Stimulated activated CD4-positive, alpha-beta T cell treated with anti-CD3 and anti-CD28 coated beads, TNF-alpha, amount 100 ng/mL, for 24 hours (primary cell): ENCODE results near the gene ZNF287.
"Not testable (repeated sequence)": the region's sequence is repeated elsewhere in the genome, so short reads cannot be mapped to it uniquely, and the experiment has no call there.

Experiments
- DNase-seq, 3 experiments: peaks; one replicate each; pipeline ENCODE4 v3.0.0-alpha.2; 2020; ENCODE audit warnings: low read depth in 3 of 3

The ZNF287 gene

GRCh38 chr17:16568541-16569357, at the start of gene ZNF287:
TSS of gene ZNF287 (minus strand) at chr17:16569204. CDS start at chr17:16567731, 1,473 bp downstream.
- DNase-seq = peak; percentile 87 to 92 (median 89)

DNA sequence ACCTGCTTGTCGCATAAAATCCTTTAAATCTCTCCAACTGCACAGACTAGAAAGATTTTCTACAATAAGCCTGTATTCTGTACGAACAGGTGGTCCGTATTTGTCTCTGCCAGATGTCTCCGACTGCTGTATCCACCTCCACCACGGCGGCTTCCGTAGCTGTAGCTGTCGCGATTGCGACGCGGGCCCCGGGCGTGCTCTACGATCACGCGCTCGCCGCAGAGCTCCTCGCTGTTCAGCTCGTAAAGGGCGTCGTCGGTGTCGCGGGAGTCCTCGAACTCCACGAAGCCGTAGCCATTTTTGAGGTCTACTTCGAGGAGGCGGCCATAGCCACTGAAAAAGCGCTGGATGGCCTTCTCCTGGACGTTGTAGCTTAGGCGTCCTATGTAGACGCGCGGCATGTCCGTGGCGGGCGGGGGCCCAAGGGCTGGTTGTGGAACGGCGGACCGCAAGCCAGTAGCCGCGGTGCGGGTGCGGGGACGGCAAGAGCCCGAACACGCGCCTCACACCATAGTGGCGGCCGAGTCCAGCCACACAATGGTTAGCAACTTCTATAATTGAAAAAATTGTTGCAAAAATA, 48.6 kb upstream of the ZNF287 start:
- DNase-seq = no peak

DNA sequence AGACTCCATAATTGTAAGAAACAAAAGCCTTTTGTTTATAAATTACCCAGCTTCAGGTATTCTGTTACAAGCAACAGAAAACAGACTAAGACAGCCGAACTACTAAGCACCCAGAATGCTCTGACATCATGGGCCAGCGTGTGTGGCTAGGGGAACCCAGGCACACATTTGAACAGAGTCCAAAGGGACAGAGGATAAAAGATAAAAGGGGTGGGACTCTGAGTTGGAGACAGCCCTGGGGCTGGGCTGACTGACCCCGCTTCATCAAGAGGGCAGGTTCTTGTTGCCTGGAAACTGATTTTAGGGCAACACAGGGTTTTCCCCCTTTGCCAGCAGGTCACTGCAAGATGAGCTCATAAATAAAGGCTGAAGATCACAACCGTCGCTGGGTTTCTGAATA, 30.5 kb upstream of the ZNF287 start:
- no peak for DNase-seq

GRCh38 chr17:16593356-16594102, 24.5 kb upstream of the ZNF287 start:
- no peak for DNase-seq

GRCh38 chr17:16589097-16589969, 20.3 kb upstream of the ZNF287 start:
- DNase-seq = peak; percentile 88 to 89 (median 88)

- DNase-seq = no peak
These were observed 16.8 kb upstream of the ZNF287 start for GRCh38 chr17:16585796-16586195.

DNA sequence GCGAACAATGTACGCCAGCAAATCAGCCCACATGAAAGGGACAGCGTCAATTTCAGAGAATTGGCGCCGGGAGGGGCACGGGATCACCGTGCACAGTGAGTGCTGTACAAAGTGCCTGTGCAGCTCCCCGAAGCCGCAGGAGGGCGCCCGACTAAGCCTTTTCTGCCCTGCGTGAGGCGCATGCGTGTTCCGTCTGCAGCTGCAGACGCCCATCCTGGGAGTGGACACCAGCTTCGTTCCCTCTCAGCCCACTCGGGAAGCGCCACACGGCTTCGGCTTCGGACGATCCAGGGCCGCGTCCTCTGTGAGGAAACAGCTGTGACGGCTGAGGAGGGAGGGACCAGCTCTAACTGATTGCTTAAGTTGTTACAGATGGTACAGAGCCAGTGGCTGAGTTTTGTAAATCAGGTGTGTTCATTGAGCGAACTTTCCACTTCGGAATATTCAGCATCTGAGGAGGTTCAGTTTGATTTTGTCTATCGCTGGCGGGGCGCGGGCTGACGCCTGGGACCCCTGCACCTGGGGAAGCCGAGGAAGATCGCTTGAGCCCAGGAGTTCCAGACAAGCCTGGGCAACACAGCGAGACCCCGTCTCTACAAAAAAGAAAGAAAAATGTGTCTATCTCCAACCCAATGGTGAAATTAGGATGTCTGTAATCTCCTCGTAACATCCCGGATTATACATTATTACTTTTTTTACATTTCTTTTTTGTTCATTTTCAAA, 15.4 kb upstream of the ZNF287 start:
- peak; percentile 85 to 94 (median 89) for DNase-seq

GRCh38 chr17:16583781-16584180, 14.8 kb upstream of the ZNF287 start:
- DNase-seq = no peak

DNA sequence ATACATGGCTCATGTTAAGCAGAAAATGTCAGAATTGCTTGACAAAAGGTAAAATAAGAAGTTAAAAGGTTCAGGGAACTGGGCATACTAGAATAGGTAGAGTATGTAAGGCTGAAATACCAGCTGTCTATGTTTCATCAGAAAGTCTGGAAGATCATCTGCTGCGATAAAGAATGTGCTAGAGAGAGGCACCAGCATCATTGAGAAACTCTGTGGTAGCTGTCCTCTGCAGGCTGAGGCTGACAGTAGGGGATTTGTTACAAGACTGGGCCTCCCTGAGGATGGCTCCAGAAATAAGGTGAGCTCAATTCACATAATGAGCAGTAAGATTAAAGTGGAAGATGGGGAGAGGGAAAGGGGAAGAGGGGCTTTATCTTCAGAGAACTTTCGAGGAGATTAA, 4.5 kb upstream of the ZNF287 start:
- no peak for DNase-seq

DNA sequence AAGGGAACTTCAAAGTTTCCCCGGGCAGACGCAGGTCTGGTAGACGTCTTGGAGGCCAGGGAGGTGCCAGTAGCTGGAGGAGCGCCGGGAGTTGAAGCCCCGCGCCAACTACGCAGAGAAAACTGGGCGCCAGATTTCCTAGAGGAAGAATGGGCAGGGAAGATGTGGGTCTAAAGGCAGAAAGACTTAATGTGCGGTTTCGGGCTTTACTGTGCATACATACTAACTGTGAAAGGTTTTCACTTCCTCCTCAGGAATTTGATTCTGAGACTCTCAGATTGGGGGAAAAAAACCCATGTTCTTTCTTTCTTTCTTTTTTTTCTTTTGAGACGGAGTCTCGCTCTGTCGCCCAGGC, 331 bp upstream of the ZNF287 start:
- DNase-seq = no peak

DNA sequence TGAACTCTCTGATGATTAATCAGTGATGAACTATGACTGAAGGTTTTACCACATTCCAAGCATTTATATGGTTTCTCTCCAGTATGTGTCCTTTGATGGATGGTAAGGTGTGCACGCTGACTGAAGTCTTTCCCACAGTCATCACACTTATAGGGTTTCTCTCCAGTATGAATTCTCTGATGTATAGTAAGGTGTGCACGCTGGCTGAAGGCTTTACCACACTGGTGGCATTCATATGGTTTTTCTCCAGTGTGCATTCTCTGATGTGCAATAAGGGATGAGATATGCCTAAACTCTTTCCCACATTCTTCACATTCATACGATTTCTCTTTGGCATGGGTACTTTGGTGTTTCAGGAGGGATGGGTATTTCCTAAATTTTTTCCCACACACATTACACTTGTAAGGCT, 16.4 kb downstream of the ZNF287 start:
- no peak for DNase-seq

DNA sequence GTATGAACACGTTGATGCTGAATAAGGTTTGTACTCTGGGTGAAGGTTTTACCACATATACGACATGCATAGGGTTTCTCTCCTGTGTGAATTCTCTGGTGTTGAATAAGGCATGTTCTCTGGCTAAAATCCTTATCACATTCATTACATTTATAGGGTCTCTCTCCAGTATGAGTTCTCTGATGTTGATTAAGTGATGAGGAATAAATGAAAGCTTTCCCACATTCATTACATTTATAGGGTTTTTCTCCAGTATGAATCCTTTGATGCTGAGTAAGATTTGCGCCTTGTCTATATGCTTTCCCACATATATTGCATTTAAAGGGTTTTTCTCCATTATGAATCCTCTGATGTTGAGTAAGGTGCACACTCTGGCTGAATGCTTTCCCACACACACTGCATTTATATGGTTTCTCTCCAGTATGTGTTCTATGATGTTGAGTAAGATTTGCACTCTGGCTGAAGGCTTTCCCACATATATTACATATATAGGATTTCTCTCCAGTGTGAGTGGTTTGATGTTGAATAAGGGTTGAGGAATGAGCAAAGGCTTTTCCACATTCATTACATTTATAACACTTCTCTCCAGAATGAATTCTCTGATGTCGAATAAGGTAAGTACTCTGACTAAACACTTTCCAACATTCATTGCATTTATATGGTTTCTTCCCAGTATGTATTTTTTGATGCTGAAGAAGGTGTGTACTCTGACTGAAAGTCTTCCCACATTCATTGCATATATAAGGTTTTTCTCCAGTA, 16.9 kb downstream of the ZNF287 start:
- no peak for DNase-seq

GRCh38 chr17:16537130-16537458, 31.9 kb downstream of the ZNF287 start:
- no peak for DNase-seq

- DNase-seq = no peak
These were observed 34.8 kb downstream of the ZNF287 start for GRCh38 chr17:16534236-16534635.

GRCh38 chr17:16529906-16530305, 39.1 kb downstream of the ZNF287 start:
- no peak for DNase-seq

- DNase-seq = no peak
These were observed 41.7 kb downstream of the ZNF287 start for GRCh38 chr17:16527298-16527697.

DNA sequence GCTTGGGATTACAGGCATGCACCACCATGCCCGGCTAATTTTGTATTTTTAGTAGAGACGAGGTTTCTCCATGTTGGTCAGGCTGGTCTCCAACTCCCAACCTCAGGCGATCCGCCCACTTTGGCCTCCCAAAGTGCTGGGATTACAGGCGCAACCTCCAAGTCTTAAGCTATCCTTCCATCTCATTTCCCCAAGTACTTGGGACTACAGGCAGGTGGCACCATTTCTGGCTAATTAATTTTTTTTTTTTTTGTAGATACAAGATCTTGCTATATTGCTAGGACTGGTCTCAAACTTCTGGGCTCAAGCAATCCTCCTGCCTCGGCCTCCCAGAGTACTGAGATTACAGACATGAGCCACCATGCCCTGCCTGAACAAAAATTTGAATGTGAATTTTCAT, 43.4 kb downstream of the ZNF287 start:
- not testable (repeated sequence) for DNase-seq

DNA sequence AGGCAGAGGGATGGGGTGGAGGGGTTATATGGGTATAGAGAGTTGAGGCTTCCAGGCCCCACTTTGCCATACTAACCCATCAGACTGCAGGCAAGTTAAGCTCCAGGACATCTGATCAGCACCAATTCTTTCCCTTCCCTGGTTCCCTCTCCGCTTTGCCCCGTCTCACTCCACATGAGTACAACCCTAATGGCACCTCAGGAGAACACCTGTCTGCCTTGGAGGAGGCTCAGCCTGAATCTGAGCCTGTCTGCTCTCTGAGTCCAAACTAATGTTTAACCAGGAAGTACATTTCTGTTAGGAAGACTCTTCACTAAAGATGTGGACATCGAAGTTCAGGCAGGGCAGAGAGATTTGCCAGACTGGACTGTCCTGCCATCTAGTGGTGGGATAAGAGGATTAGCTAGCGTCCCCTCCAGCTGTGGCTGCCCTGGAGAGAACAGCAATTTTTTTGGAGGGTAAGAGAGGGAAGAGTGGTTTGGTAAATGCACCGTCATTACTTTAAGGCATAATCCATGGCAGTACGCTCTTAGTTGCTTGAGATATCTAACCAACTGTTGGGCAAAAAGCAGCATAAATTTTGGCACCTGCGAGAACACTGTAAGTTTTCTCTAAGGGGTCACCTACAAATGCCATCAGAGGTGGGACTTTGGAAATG, 47.8 kb downstream of the ZNF287 start:
- peak; percentile 19 to 48 (median 32) for DNase-seq

GRCh38 chr17:16519021-16519420, 50.0 kb downstream of the ZNF287 start:
- DNase-seq = no peak

GRCh38 chr17:16517477-16517876, 51.5 kb downstream of the ZNF287 start:
- no peak for DNase-seq
